ENCODE data around the gene ZFR.
"Not testable (repeated sequence)": the region's sequence is repeated elsewhere in the genome, so short reads cannot be mapped to it uniquely, and the experiment has no call there.

ZFR gene

GRCh38 chr5:32443541-32444430, 754 bp downstream of the ZFR start:
- DNase-seq (ENCODE audit: insufficient read length, low spot score): peak; percentile 43
- FAIRE-seq: peak; percentile 79
- TF ChIP-seq POU2F2 (IDR thresholded peaks at IDR 0.05; ENCODE audit: low read depth, low read length) (peak; percentile 23; the same call in 1 of the 2 replicates), POLR2AphosphoS5 (IDR thresholded peaks at IDR 0.05; ENCODE audit: low read depth, low read length) (no peak; the same call in 1 of the 2 replicates)

GRCh38 chr5:32443145-32443540, 1.4 kb downstream of the ZFR start:
- peak; percentile 48 for FAIRE-seq
- DNase-seq (ENCODE audit: insufficient read length, low spot score): no peak
- TF ChIP-seq SPI1 (IDR thresholded peaks at IDR 0.05; ENCODE audit: low read depth, low read length) (no peak), PAX5 (IDR thresholded peaks at IDR 0.05; ENCODE audit: insufficient read depth, low read length, severe bottlenecking) (no peak)

GRCh38 chr5:32439086-32439642, 5.4 kb downstream of the ZFR start:
- TF ChIP-seq POLR2AphosphoS5 (IDR thresholded peaks at IDR 0.05; ENCODE audit: low read depth, low read length) (no peak), TAF1 (IDR thresholded peaks at IDR 0.05; ENCODE audit: low read depth, low read length) (no peak), POU2F2 (IDR thresholded peaks at IDR 0.05; ENCODE audit: low read depth, low read length) (no peak), SPI1 (IDR thresholded peaks at IDR 0.05; ENCODE audit: low read depth, low read length) (no peak), PAX5 (IDR thresholded peaks at IDR 0.05; ENCODE audit: insufficient read depth, low read length, severe bottlenecking) (no peak), POLR2A (IDR thresholded peaks at IDR 0.05; ENCODE audit: low read depth, low read length) (no peak)
- no peak for FAIRE-seq
- DNase-seq (ENCODE audit: insufficient read length, low spot score): no peak

GRCh38 chr5:32436553-32437242, 7.8 kb downstream of the ZFR start:
- DNase-seq (ENCODE audit: insufficient read length, low spot score) (no peak), FAIRE-seq (no peak)
- TF ChIP-seq TAF1 (IDR thresholded peaks at IDR 0.05; ENCODE audit: low read depth, low read length) (no peak), POLR2AphosphoS5 (IDR thresholded peaks at IDR 0.05; ENCODE audit: low read depth, low read length) (no peak), POLR2A (IDR thresholded peaks at IDR 0.05; ENCODE audit: low read depth, low read length) (no peak), PAX5 (IDR thresholded peaks at IDR 0.05; ENCODE audit: insufficient read depth, low read length, severe bottlenecking) (no peak)

- FAIRE-seq (no peak), DNase-seq (ENCODE audit: insufficient read length, low spot score) (no peak)
- TF ChIP-seq POU2F2 (IDR thresholded peaks at IDR 0.05; ENCODE audit: low read depth, low read length) (no peak), TAF1 (IDR thresholded peaks at IDR 0.05; ENCODE audit: low read depth, low read length) (no peak), POLR2A (IDR thresholded peaks at IDR 0.05; ENCODE audit: low read depth, low read length) (no peak), SPI1 (IDR thresholded peaks at IDR 0.05; ENCODE audit: low read depth, low read length) (no peak), POLR2AphosphoS5 (IDR thresholded peaks at IDR 0.05; ENCODE audit: low read depth, low read length) (no peak), PAX5 (IDR thresholded peaks at IDR 0.05; ENCODE audit: insufficient read depth, low read length, severe bottlenecking) (no peak)
These were observed 9.2 kb downstream of the ZFR start for GRCh38 chr5:32435383-32435782.

- FAIRE-seq (no peak), DNase-seq (ENCODE audit: insufficient read length, low spot score) (no peak)
- TF ChIP-seq SPI1 (IDR thresholded peaks at IDR 0.05; ENCODE audit: low read depth, low read length) (no peak), PAX5 (IDR thresholded peaks at IDR 0.05; ENCODE audit: insufficient read depth, low read length, severe bottlenecking) (no peak), TAF1 (IDR thresholded peaks at IDR 0.05; ENCODE audit: low read depth, low read length) (no peak), POU2F2 (IDR thresholded peaks at IDR 0.05; ENCODE audit: low read depth, low read length) (no peak), POLR2AphosphoS5 (IDR thresholded peaks at IDR 0.05; ENCODE audit: low read depth, low read length) (no peak), POLR2A (IDR thresholded peaks at IDR 0.05; ENCODE audit: low read depth, low read length) (no peak)
These were observed 10.3 kb downstream of the ZFR start for GRCh38 chr5:32434221-32434620.

GRCh38 chr5:32432633-32433032, 11.9 kb downstream of the ZFR start:
- DNase-seq (ENCODE audit: insufficient read length, low spot score): no peak
- TF ChIP-seq POLR2A (IDR thresholded peaks at IDR 0.05; ENCODE audit: low read depth, low read length) (no peak), SPI1 (IDR thresholded peaks at IDR 0.05; ENCODE audit: low read depth, low read length) (no peak)
- FAIRE-seq: no peak

- not testable (repeated sequence) for FAIRE-seq; DNase-seq (ENCODE audit: insufficient read length, low spot score)
These were observed 13.7 kb downstream of the ZFR start for GRCh38 chr5:32430825-32431224.

- DNase-seq (ENCODE audit: insufficient read length, low spot score) (no peak), FAIRE-seq (no peak)
- TF ChIP-seq POU2F2 (IDR thresholded peaks at IDR 0.05; ENCODE audit: low read depth, low read length) (no peak), SPI1 (IDR thresholded peaks at IDR 0.05; ENCODE audit: low read depth, low read length) (no peak), TAF1 (IDR thresholded peaks at IDR 0.05; ENCODE audit: low read depth, low read length) (no peak), PAX5 (IDR thresholded peaks at IDR 0.05; ENCODE audit: insufficient read depth, low read length, severe bottlenecking) (no peak), POLR2AphosphoS5 (IDR thresholded peaks at IDR 0.05; ENCODE audit: low read depth, low read length) (no peak), POLR2A (IDR thresholded peaks at IDR 0.05; ENCODE audit: low read depth, low read length) (no peak)
These were observed 16.1 kb downstream of the ZFR start for GRCh38 chr5:32428426-32428825.

GRCh38 chr5:32426440-32427151, 17.9 kb downstream of the ZFR start:
- no peak for TF ChIP-seq POLR2A (IDR thresholded peaks at IDR 0.05; ENCODE audit: low read depth, low read length)
- no peak for TF ChIP-seq SPI1 (IDR thresholded peaks at IDR 0.05; ENCODE audit: low read depth, low read length)
- no peak for TF ChIP-seq PAX5 (IDR thresholded peaks at IDR 0.05; ENCODE audit: insufficient read depth, low read length, severe bottlenecking)
- TF ChIP-seq POLR2AphosphoS5 (IDR thresholded peaks at IDR 0.05; ENCODE audit: low read depth, low read length): no peak
- no peak for TF ChIP-seq POU2F2 (IDR thresholded peaks at IDR 0.05; ENCODE audit: low read depth, low read length)
- no peak for TF ChIP-seq TAF1 (IDR thresholded peaks at IDR 0.05; ENCODE audit: low read depth, low read length)
- FAIRE-seq (no peak), DNase-seq (ENCODE audit: insufficient read length, low spot score) (no peak)

Measured in GM12891 (cell line).